Thyroid gland (tissue), 4 donors: ENCODE measurements around the gene CLPSL1.

ENCODE experiments used
- POLR2A ChIP-seq, 2 donors: fragments of 450-650 bp; IDR thresholded peaks; one replicate each; pipeline ENCODE4 v1.6.1; 2017; ENCODE audit warnings: antibody characterized with exemption in 2 of 2, mild to moderate bottlenecking in 2 of 2, moderate library complexity in 1 of 2
- TF ChIP-seq, protein P1 (sequence below), 6 experiments: fragments of 200-600 bp in 3 of 6; fragments of 450-650 bp in 3 of 6; sonication (generic) in 3 of 6; IDR thresholded peaks; one replicate each; pipeline ENCODE4 v1.5.1; 2016 to 2019; ENCODE audit warnings: antibody characterized with exemption in 6 of 6, mild to moderate bottlenecking in 2 of 6, inconsistent platforms in 1 of 6, moderate library complexity in 1 of 6

DNA sequence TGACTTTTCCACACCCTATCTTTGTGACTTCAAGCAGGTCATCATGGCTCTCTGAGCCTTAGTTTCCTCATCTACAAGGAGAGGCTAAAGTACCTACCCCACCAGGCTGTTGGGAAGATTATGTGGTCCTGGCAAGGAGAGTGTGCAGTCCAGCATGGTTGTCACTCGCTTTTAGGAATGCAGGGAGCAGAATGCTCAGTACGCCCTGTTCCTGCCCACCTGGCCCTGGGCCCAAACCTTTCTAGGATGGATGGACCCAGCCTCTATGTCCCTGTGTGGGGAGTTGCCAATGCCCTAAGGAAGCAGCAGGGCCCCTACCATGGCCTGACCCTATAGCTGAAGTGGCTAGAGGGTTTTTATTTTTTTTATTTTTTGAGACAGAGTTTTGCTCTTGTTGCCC is 2.4 kb upstream of the CLPSL1 start:
- TF ChIP-seq POLR2A (IDR thresholded peaks at IDR 0.05): no peak
- TF ChIP-seq, protein P1, sequence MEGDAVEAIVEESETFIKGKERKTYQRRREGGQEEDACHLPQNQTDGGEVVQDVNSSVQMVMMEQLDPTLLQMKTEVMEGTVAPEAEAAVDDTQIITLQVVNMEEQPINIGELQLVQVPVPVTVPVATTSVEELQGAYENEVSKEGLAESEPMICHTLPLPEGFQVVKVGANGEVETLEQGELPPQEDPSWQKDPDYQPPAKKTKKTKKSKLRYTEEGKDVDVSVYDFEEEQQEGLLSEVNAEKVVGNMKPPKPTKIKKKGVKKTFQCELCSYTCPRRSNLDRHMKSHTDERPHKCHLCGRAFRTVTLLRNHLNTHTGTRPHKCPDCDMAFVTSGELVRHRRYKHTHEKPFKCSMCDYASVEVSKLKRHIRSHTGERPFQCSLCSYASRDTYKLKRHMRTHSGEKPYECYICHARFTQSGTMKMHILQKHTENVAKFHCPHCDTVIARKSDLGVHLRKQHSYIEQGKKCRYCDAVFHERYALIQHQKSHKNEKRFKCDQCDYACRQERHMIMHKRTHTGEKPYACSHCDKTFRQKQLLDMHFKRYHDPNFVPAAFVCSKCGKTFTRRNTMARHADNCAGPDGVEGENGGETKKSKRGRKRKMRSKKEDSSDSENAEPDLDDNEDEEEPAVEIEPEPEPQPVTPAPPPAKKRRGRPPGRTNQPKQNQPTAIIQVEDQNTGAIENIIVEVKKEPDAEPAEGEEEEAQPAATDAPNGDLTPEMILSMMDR (IDR thresholded peaks at IDR 0.05): no peak
